ENCODE measurements around the gene RAPGEF5.

Gene RAPGEF5

DNA sequence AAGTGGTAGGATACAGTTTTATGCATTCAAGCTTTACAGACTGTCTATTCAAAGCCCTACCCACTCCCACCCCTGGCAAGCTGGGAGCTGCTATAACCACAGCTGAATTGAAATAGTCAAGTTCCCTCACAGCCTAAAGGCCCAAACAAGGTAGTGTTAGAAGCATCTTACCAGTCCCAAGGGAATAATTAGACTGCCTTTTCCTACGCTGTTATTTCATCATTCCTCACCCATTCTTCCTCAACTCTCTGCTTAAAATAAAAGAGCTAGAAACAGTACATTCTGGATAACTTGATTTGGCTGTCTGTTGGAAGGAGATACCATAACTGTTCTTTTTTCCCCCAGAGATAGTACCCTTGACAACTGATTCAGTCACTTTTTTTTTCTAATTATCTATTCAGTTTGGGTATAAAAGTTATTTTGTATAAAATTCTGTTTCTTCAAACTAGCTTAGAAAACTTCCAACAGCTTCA is 54.0 kb downstream of the RAPGEF5 start:
- DNase-seq (ENCODE audit: low read depth) = no peak

DNA sequence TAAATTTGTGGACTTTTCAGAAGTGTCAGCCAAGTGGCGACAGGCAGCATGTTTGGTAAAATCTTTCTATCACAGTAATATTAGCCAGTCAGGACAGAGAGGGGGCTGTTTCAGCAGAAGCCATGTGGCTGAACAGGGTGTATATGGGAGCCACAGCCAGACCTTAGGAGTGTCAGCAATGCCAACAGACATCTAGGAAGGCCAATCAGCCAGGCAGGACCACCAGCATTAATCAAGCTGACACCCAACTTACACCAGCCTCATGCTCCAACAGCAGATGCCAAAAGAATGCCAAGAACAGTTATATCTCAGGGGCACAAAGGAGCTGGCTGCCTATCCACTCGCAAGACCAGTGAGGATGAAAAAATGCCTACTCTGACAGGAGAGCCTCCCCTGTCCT is 54.8 kb downstream of the RAPGEF5 start:
- DNase-seq (ENCODE audit: low read depth) = no peak

DNA sequence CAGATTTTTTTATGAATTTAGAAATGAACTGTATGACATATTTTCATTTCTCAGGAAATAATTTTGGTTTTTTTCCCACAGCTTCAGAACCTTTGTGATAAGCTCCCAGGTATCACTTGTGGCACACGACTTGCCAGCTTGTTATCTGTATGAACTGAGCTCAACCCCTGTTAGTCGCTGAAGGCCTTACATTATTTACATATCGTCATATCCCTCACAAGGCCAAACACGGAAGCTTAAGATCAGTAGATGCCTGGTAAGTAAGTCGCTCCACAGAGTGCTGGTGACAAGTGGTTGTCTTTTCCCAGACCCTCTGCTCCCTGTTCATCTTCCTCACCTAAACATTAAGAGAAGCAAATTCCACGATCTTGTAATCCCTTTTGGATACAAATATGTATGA is 55.2 kb downstream of the RAPGEF5 start:
- DNase-seq (ENCODE audit: low read depth) = no peak

- DNase-seq (ENCODE audit: low read depth) = no peak
Measured at GRCh38 chr7:22300839-22301238, 56.1 kb downstream of the RAPGEF5 start.

- no peak for DNase-seq (ENCODE audit: low read depth)
Measured at GRCh38 chr7:22296916-22297315, 60.0 kb downstream of the RAPGEF5 start.

DNA sequence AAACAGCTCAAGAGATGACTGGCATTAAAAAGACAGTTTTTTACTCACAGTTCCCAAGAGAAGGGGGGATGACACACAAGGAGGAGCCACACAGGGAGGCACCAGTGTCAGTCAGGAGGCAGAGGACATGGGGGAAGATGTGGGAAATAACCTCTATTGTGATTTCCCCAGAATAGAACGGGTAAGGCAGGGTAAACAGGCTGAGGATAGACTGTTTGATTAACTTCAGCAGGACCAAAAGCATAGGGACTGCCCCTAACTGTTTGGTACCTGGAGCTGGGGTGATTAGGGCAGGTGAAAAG is 60.7 kb downstream of the RAPGEF5 start:
- DNase-seq (ENCODE audit: low read depth) = no peak

- no peak for DNase-seq (ENCODE audit: low read depth)
Measured at GRCh38 chr7:22295402-22296264, 61.3 kb downstream of the RAPGEF5 start.

GRCh38 chr7:22292531-22292930 is 64.4 kb downstream of the RAPGEF5 start:
- DNase-seq (ENCODE audit: low read depth) = no peak

GRCh38 chr7:22291977-22292376 is 65.0 kb downstream of the RAPGEF5 start:
- DNase-seq (ENCODE audit: low read depth) = no peak

DNA sequence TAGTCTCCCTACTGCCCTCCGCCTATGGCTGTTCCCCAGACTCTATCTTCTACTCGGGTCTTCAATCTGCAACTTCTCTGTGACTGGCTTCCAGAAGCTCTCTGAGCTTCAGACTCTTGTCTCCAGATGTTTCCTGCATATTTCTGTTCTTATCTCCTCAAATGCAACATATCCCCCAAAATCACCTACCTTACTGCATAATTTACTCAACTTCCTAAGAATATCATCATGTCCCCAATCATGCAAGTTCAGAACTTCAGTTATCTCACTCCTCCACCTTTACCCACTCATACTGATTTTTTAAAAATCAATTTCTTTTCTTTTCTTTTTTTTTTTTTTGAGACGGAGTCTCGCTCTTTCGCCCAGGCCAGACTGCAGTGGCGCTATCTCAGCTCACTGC is 68.8 kb downstream of the RAPGEF5 start:
- no peak for DNase-seq (ENCODE audit: low read depth)

GRCh38 chr7:22287412-22287811 is 69.5 kb downstream of the RAPGEF5 start:
- no peak for DNase-seq (ENCODE audit: low read depth)

- DNase-seq (ENCODE audit: low read depth) = no peak
Measured at GRCh38 chr7:22286436-22286835, 70.5 kb downstream of the RAPGEF5 start.

- no peak for DNase-seq (ENCODE audit: low read depth)
Measured at GRCh38 chr7:22281481-22281880, 75.5 kb downstream of the RAPGEF5 start.

- no peak for DNase-seq (ENCODE audit: low read depth)
Measured at GRCh38 chr7:22280031-22280430, 76.9 kb downstream of the RAPGEF5 start.

- DNase-seq (ENCODE audit: low read depth) = no peak
Measured at GRCh38 chr7:22278660-22279059, 78.3 kb downstream of the RAPGEF5 start.

DNA sequence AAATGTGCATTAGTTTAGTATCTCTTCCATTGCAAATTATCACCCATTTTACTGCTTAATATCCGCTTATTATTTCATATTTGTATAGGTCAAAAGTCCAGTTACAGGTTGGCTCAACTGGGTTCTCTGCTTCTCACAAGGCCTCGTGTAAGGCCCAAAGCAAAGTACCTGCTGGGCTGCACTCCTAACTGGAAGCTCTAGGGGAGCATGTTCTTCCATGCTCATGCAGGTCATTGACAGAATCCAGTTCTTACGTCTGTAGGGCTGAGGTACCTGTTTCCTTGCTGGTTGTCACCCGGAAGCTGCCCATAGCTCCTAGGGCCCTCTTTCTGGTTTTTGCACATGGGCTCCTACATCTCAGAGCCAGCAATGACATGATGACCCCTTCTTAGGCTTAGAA is 79.6 kb downstream of the RAPGEF5 start:
- no peak for DNase-seq (ENCODE audit: low read depth)

- DNase-seq (ENCODE audit: low read depth) = no peak
Measured at GRCh38 chr7:22275661-22276060, 81.3 kb downstream of the RAPGEF5 start.

- DNase-seq (ENCODE audit: low read depth) = no peak
Measured at GRCh38 chr7:22271311-22271710, 85.6 kb downstream of the RAPGEF5 start.

DNA sequence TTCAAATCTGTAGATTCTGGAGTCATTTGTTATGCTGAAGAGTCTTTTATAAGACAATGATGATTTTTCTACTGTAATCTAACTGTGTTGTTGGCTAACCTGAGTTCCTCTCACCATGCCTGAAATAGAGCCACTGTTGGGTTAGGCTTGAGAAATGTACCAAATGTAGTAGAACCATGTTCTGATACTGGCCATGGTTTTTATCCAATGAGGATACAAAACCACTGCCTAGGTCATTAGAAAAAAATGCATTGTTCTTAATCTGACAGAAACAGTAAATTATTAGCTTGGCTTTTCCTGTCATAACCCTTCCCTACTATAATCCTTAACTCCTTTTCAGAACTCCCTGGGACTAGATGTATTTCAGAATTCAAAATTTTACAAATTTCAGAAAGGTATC is 86.6 kb downstream of the RAPGEF5 start:
- no peak for DNase-seq (ENCODE audit: low read depth)

DNA sequence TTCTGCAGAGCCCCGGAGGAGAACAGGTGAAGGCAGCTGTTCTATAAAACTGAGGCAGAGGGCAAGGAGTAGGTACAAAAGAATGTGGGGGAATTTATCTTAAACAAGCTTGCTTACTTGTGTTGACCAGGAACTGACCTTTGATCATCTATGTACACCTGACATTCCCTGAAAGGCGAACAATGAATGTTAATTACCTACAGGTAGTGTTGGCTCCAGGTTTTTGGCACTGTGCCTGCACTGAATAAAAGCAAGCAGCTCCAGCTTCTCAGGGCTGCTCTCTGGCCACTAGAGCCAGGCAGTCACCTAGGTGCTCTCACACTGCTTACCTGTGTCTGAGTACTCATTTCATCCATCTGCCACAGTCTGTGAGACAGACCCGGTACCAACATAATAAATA is 87.0 kb downstream of the RAPGEF5 start:
- DNase-seq (ENCODE audit: low read depth) = no peak

GRCh38 chr7:22268884-22269421 is 88.0 kb downstream of the RAPGEF5 start:
- no peak for DNase-seq (ENCODE audit: low read depth)

DNA sequence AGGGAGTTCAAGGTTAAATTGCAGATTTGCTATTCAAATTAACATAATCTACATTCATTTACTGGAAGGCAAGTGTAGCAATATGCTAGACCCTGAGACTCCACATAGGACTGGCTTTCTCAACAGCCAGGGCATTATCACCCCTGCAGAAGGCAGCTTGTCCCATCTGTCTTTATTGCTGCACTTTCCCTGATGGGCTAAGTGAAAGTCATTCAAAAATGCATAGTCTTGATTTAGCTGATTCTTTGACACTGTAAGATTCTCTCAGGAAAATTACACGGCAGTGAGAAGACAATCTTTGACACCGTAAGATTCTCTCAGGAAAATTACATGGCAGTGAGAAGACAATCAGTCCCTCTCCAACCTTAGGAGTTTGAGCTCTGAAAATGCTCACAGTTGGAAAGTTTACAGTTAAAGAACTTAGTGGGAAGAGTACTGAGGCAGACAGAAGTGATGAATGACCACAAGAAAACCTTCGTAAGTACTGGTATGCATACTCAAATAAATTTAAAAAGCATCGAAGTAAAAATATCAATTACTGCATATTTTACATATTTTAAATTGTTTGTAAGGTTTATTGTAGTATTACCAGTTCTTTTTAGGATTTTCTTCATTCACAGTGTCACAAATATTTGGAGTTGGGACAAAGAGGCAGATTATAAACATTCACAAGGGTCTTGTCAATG is 88.9 kb downstream of the RAPGEF5 start:
- DNase-seq (ENCODE audit: low read depth) = no peak

- DNase-seq (ENCODE audit: low read depth) = no peak
Measured at GRCh38 chr7:22262538-22262937, 94.4 kb downstream of the RAPGEF5 start.
